SK-N-SH (cell line): ENCODE results near the gene JCHAIN. TPM values are rescaled to one million over a fixed set of nuclear protein-coding genes. Genes with fewer than 3 reads are reported as not detected.

Experiments used
- CTCF ChIA-PET: fragments of 300-600, 350-600 bp; formaldehyde crosslinking; extraction: SDS; loops from one replicate; lab custom pipeline; 2021; lab: Yijun Ruan, JAX
- POLR2A ChIA-PET: fragments of 350-600 bp; sonication (Branson Sonifier 250); formaldehyde crosslinking; extraction: SDS; loops from one replicate; lab custom pipeline; 2020; ENCODE audit warnings: antibody characterized with exemption, inconsistent platforms; lab: Yijun Ruan, JAX
- DNase-seq: peaks from one replicate; pipeline ENCODE4 v3.0.0; 2012
- H2AFZ ChIP-seq: fragments of 200-600 bp; sonication (generic); 2 replicates; pipeline ENCODE4 v1.8.1; 2016; ENCODE audit warnings: antibody characterized with exemption, mild to moderate bottlenecking, low read depth
- H3F3A ChIP-seq: fragments of 200-600 bp; sonication (generic); replicated peaks from 2 replicates; pipeline ENCODE3; 2016; ENCODE audit warnings: antibody characterized with exemption, mild to moderate bottlenecking; ENCODE audit not compliant: insufficient read depth
- H3K27ac ChIP-seq, 2 experiments: fragments of 200-500 bp in 1 of 2; fragments of 200-600 bp in 1 of 2; sonication (Bioruptor generic) in 1 of 2; sonication (generic), shearing (Covaris generic) in 1 of 2; 2 replicates each; pipeline versions ENCODE4 v1.5.1 to v1.6.1; 2014 to 2016; ENCODE audit warnings: low read depth in 2 of 2, inconsistent platforms in 1 of 2, low read length in 1 of 2, mild to moderate bottlenecking in 1 of 2, mixed read lengths in 1 of 2
- H3K27me3 ChIP-seq: fragments of 200-600 bp; sonication (generic), shearing (Covaris generic); 2 replicates; pipeline ENCODE4 v1.6.1; 2016; ENCODE audit warnings: mixed run types; ENCODE audit not compliant: insufficient read depth
- H3K36me3 ChIP-seq, 2 experiments: fragments of 200-500 bp in 1 of 2; fragments of 200-600 bp in 1 of 2; sonication (Bioruptor generic) in 1 of 2; sonication (generic) in 1 of 2; replicated peaks in 1 of 2; 2 replicates each; pipeline versions ENCODE3 to v1.5.1; 2014 to 2016; ENCODE audit warnings: low read length in 1 of 2, mild to moderate bottlenecking in 1 of 2; ENCODE audit not compliant: insufficient read depth in 2 of 2, control insufficient read depth in 1 of 2
- H3K4me1 ChIP-seq, 2 experiments: fragments of 200-500 bp in 1 of 2; fragments of 200-600 bp in 1 of 2; sonication (Bioruptor generic) in 1 of 2; sonication (generic), shearing (Covaris generic) in 1 of 2; 2 replicates each; pipeline versions ENCODE4 v1.5.1 to v1.6.1; 2014 to 2016; ENCODE audit warnings: low read depth in 1 of 2, low read length in 1 of 2, mixed run types in 1 of 2; ENCODE audit not compliant: insufficient read depth in 2 of 2, control insufficient read depth in 1 of 2
- H3K4me2 ChIP-seq: fragments of 200-600 bp; sonication (generic), shearing (Covaris generic); 2 replicates; pipeline ENCODE4 v1.6.1; 2017; ENCODE audit warnings: mixed run types
- H3K4me3 ChIP-seq, 2 experiments: fragments of 200-500 bp in 1 of 2; fragments of 200-600 bp in 1 of 2; sonication (Bioruptor generic) in 1 of 2; sonication (generic), shearing (Covaris generic) in 1 of 2; 2 replicates each; pipeline versions ENCODE4 v1.5.1 to v1.8.1; 2014 to 2016; ENCODE audit warnings: low read depth in 2 of 2, inconsistent platforms in 1 of 2, low read length in 1 of 2, mild to moderate bottlenecking in 1 of 2, mixed read lengths in 1 of 2, moderate library complexity in 1 of 2
- H3K79me2 ChIP-seq: fragments of 200-600 bp; sonication (generic); 2 replicates; pipeline ENCODE4 v1.8.1; 2017; ENCODE audit warnings: mild to moderate bottlenecking; ENCODE audit not compliant: insufficient read depth
- H3K9ac ChIP-seq: fragments of 200-600 bp; sonication (generic); 2 replicates; pipeline ENCODE4 v1.6.1; 2017; ENCODE audit warnings: mixed run types
- H3K9me2 ChIP-seq: fragments of 200-600 bp; sonication (generic); 2 replicates; pipeline ENCODE4 v1.6.1; 2017; ENCODE audit warnings: mixed run types
- H3K9me3 ChIP-seq: fragments of 200-600 bp; sonication (generic); 2 replicates; pipeline ENCODE4 v1.6.1; 2017; ENCODE audit warnings: mixed run types, mild to moderate bottlenecking, moderate library complexity
- H4K20me1 ChIP-seq: fragments of 200-600 bp; sonication (generic); 2 replicates; pipeline ENCODE4 v1.6.1; 2017; ENCODE audit warnings: mild to moderate bottlenecking, mixed run types; ENCODE audit not compliant: insufficient read depth
- CHD2 ChIP-seq: fragments of 150-350 bp; IDR thresholded peaks from 2 replicates; pipeline ENCODE4 v1.6.1; 2018; ENCODE audit warnings: low read length; ENCODE audit not compliant: partially characterized antibody
- EP300 ChIP-seq, 2 experiments: IDR thresholded peaks; 2 replicates each; pipeline versions ENCODE4 v1.4.0 to v1.6.1; 2012; ENCODE audit warnings: borderline replicate concordance in 1 of 2, low read depth in 1 of 2, low read length in 1 of 2
- EZH2phosphoT487 ChIP-seq: fragments of 200-600 bp; sonication (generic); IDR thresholded peaks from 2 replicates; pipeline ENCODE4 v1.6.1; 2017; ENCODE audit warnings: low read depth, mixed run types, mild to moderate bottlenecking, antibody characterized with exemption, moderate library complexity, borderline replicate concordance
- FOSL2 ChIP-seq: IDR thresholded peaks from 2 replicates; pipeline ENCODE4 v1.4.0; 2012; ENCODE audit warnings: low read depth, mild to moderate bottlenecking, moderate library complexity, borderline replicate concordance
- FOXM1 ChIP-seq: IDR thresholded peaks from 2 replicates; pipeline ENCODE4 v1.4.0; 2012; ENCODE audit warnings: low read depth, mild to moderate bottlenecking
- GATA2 ChIP-seq: sonication (generic); formaldehyde crosslinking; IDR thresholded peaks from 2 replicates; pipeline ENCODE4 v1.5.0; 2020; ENCODE audit warnings: mild to moderate bottlenecking, missing genetic modification reagents
- NFIC ChIP-seq: IDR thresholded peaks from 2 replicates; pipeline ENCODE4 v1.4.0; 2012; ENCODE audit warnings: borderline replicate concordance
- NRF1 ChIP-seq: IDR thresholded peaks from 2 replicates; pipeline ENCODE4 v1.6.1; 2012; ENCODE audit warnings: low read depth, mild to moderate bottlenecking, low read length
- PBX3 ChIP-seq: IDR thresholded peaks from 2 replicates; pipeline ENCODE4; 2012
- POLR2AphosphoS5 ChIP-seq: IDR thresholded peaks from 2 replicates; pipeline ENCODE4 v1.6.1; 2012; ENCODE audit warnings: low read depth, low read length
- RAD21 ChIP-seq: IDR thresholded peaks from 2 replicates; pipeline ENCODE4 v1.6.1; 2012; ENCODE audit warnings: mild to moderate bottlenecking, low read length
- RCOR1 ChIP-seq: fragments of 150-350 bp; IDR thresholded peaks from 2 replicates; pipeline ENCODE4 v1.6.1; 2017; ENCODE audit warnings: antibody characterized with exemption, low read length
- REST ChIP-seq: IDR thresholded peaks from 2 replicates; pipeline ENCODE4 v1.6.1; 2012; ENCODE audit warnings: mild to moderate bottlenecking, low read depth, low read length, moderate library complexity
- RFX5 ChIP-seq: IDR thresholded peaks from 2 replicates; pipeline ENCODE4 v1.6.1; 2012; ENCODE audit warnings: mild to moderate bottlenecking, improper control_type of control experiment, low read length
- RXRA ChIP-seq: IDR thresholded peaks from 2 replicates; pipeline ENCODE4 v1.4.0; 2012; ENCODE audit warnings: low read depth, mild to moderate bottlenecking, borderline replicate concordance
- TAF1 ChIP-seq: IDR thresholded peaks from 2 replicates; pipeline ENCODE4 v1.6.1; 2012; ENCODE audit warnings: low read depth, mild to moderate bottlenecking, low read length, moderate library complexity, borderline replicate concordance
- USF1 ChIP-seq: IDR thresholded peaks from 2 replicates; pipeline ENCODE4 v1.4.0; 2012; ENCODE audit warnings: low read depth, borderline replicate concordance
- USF2 ChIP-seq: fragments of 150-350 bp; IDR thresholded peaks from 2 replicates; pipeline ENCODE4 v1.6.1; 2017; ENCODE audit warnings: antibody characterized with exemption, low read length, low read depth, borderline replicate concordance
- YY1 ChIP-seq: IDR thresholded peaks from 2 replicates; pipeline ENCODE4 v1.4.0; 2012; ENCODE audit warnings: low read depth, mild to moderate bottlenecking
- ZBTB33 ChIP-seq: IDR thresholded peaks from 2 replicates; pipeline ENCODE4 v1.4.0; 2012; ENCODE audit warnings: low read depth, borderline replicate concordance
- WGBS: methylation state at CpG from one replicate; pipeline ENCODE4 v1.1.6; 2017; ENCODE audit warnings: low lambda C conversion rate; 5-methylcytosine and 5-hydroxymethylcytosine counted together
- polyA plus RNA-seq, 3 experiments: library from polyadenylated mRNA; depleted of rRNA; stranded (reverse); fragments of >200 nt; gene quantifications; 2 replicates each; pipeline ENCODE4 v1.2.3, GENCODE V29; 2012

Gene JCHAIN
- polyA plus RNA-seq, 1 of the 3 experiments (the other 2 are of a cell fraction) = 1.1 TPM

GRCh38 chr4:70619778-70620177 lies 46.5 kb downstream of the JCHAIN start:
- H3K9me3 ChIP-seq = no peaks in the 10 kb centered on the region
- H3K4me2 ChIP-seq = no peak overlapping the region
- H3K79me2 ChIP-seq = no peaks in the 10 kb centered on the region
- no peak overlapping the region for H3K9ac ChIP-seq
- peaks cover 12% of the 10 kb centered on the region; the same call in 1 of the 2 replicates for H3K27me3 ChIP-seq
- TF ChIP-seq USF2 = no peak
- no peak for TF ChIP-seq CHD2
- TF ChIP-seq RXRA = no peak
- TF ChIP-seq RFX5 = no peak
- no peak for TF ChIP-seq TAF1
- no peak for TF ChIP-seq FOSL2
- no peak for TF ChIP-seq GATA2
- TF ChIP-seq USF1 = no peak
- TF ChIP-seq RAD21 = no peak
- no peak for TF ChIP-seq ZBTB33
- no peak for TF ChIP-seq NRF1
- no peak for TF ChIP-seq PBX3
- no peak for TF ChIP-seq POLR2AphosphoS5
- TF ChIP-seq YY1 = no peak
- TF ChIP-seq NFIC = no peak
- TF ChIP-seq FOXM1 = no peak
- no peak for TF ChIP-seq RCOR1
- TF ChIP-seq EZH2phosphoT487 = no peak
- TF ChIP-seq REST = no peak
- no peak for TF ChIP-seq EP300 (IDR thresholded peaks at IDR 0.05; ENCODE audit: borderline replicate concordance in 1 of 2, low read depth in 1 of 2, low read length in 1 of 2)
- TF ChIP-seq, all 33 proteins: peak for 0
- Histone ChIP-seq H4K20me1 (no peaks in the 10 kb centered on the region), H2AFZ (no peak overlapping the region; the same call in 1 of the 2 replicates), H3K4me3 (no peak overlapping the region), H3K27ac (no peak overlapping the region), H3F3A (no peaks in the 10 kb centered on the region), H3K36me3 (no peaks in the 10 kb centered on the region), H3K9me2 (no peaks in the 10 kb centered on the region), H3K4me1 (no peaks in the 10 kb centered on the region)
- ChIA-PET POLR2A (no interaction called here), CTCF (no interaction called here)
- DNase-seq = no peak
- WGBS = 48% methylated on average over 2 of the region's 2 CpGs
